Putamen (tissue), 1 donor: ENCODE results near the gene DENND6A.
"Not testable (repeated sequence)": the region's sequence is repeated elsewhere in the genome, so short reads cannot be mapped to it uniquely, and the experiment has no call there.

Experiments
- DNase-seq: peaks from one replicate; pipeline ENCODE4 v3.0.0-alpha.2; 2016; ENCODE audit warnings: low spot score

Gene DENND6A

GRCh38 chr3:57634259-57634658 lies 58.6 kb downstream of the DENND6A start:
- not testable (repeated sequence) for DNase-seq

- peak; percentile 64 for DNase-seq
Measured at GRCh38 chr3:57627976-57628375, 64.9 kb downstream of the DENND6A start.

GRCh38 chr3:57624801-57625200 lies 68.1 kb downstream of the DENND6A start:
- DNase-seq = no peak

GRCh38 chr3:57622362-57622761 lies 70.5 kb downstream of the DENND6A start:
- DNase-seq = no peak

GRCh38 chr3:57617739-57618138 lies 75.1 kb downstream of the DENND6A start:
- no peak for DNase-seq

GRCh38 chr3:57616233-57616632 lies 76.6 kb downstream of the DENND6A start:
- no peak for DNase-seq

- not testable (repeated sequence) for DNase-seq
Measured at GRCh38 chr3:57611870-57612269, 81.0 kb downstream of the DENND6A start.

GRCh38 chr3:57605683-57606082 lies 87.2 kb downstream of the DENND6A start:
- no peak for DNase-seq

GRCh38 chr3:57604971-57605370 lies 87.9 kb downstream of the DENND6A start:
- no peak for DNase-seq

- no peak for DNase-seq
Measured at GRCh38 chr3:57600195-57600594, 92.7 kb downstream of the DENND6A start.

GRCh38 chr3:57598765-57599360 lies 94.0 kb downstream of the DENND6A start:
- no peak for DNase-seq

- peak; percentile 99 for DNase-seq
Measured at GRCh38 chr3:57597127-57597923, 95.6 kb downstream of the DENND6A start, which contains the start of gene ARF4. Gene ARF4 (minus strand): TSS chr3:57597344. CDS start chr3:57597140, 204 bp downstream.

- peak; percentile 53 for DNase-seq
Measured at GRCh38 chr3:57596495-57597126, 96.3 kb downstream of the DENND6A start.

- DNase-seq = no peak
Measured at GRCh38 chr3:57594576-57594975, 98.3 kb downstream of the DENND6A start.

- no peak for DNase-seq
Measured at GRCh38 chr3:57594144-57594543, 98.7 kb downstream of the DENND6A start.

- no peak for DNase-seq
Measured at GRCh38 chr3:57592306-57592705, 100.6 kb downstream of the DENND6A start.

GRCh38 chr3:57587905-57588304 lies 105.0 kb downstream of the DENND6A start:
- no peak for DNase-seq

GRCh38 chr3:57586778-57587177 lies 106.1 kb downstream of the DENND6A start:
- no peak for DNase-seq

GRCh38 chr3:57583544-57583943 lies 109.3 kb downstream of the DENND6A start:
- DNase-seq = no peak

- DNase-seq = no peak
Measured at GRCh38 chr3:57582474-57583168, 110.3 kb downstream of the DENND6A start.

GRCh38 chr3:57577801-57578200 lies 115.1 kb downstream of the DENND6A start:
- DNase-seq = no peak

- DNase-seq = no peak
Measured at GRCh38 chr3:57575966-57576626, 116.8 kb downstream of the DENND6A start.
